Measurements from ENCODE around the gene STK24.

DNA sequence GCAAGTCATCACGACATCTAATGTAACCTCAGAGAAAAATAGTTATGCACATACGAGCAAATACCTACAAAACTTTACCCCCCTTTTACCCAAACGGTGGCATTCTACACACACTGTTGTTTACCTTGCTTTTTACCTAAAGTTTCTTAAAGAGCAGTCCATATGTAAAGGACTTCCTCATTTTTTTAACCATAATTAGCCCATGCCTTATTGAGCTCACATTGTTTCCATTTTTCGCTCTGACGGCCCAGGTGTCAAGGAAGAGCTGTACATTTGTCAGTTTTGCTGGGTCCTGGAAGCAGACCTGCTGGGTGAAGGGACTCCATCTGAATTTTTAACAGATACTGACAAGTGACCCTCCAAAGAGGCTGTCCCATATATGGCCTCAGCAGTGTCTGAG lies 89.4 kb downstream of the STK24 start:
- TF ChIP-seq, protein P1, sequence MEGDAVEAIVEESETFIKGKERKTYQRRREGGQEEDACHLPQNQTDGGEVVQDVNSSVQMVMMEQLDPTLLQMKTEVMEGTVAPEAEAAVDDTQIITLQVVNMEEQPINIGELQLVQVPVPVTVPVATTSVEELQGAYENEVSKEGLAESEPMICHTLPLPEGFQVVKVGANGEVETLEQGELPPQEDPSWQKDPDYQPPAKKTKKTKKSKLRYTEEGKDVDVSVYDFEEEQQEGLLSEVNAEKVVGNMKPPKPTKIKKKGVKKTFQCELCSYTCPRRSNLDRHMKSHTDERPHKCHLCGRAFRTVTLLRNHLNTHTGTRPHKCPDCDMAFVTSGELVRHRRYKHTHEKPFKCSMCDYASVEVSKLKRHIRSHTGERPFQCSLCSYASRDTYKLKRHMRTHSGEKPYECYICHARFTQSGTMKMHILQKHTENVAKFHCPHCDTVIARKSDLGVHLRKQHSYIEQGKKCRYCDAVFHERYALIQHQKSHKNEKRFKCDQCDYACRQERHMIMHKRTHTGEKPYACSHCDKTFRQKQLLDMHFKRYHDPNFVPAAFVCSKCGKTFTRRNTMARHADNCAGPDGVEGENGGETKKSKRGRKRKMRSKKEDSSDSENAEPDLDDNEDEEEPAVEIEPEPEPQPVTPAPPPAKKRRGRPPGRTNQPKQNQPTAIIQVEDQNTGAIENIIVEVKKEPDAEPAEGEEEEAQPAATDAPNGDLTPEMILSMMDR (IDR thresholded peaks at IDR 0.05) = no peak
- TF ChIP-seq, protein P2, sequence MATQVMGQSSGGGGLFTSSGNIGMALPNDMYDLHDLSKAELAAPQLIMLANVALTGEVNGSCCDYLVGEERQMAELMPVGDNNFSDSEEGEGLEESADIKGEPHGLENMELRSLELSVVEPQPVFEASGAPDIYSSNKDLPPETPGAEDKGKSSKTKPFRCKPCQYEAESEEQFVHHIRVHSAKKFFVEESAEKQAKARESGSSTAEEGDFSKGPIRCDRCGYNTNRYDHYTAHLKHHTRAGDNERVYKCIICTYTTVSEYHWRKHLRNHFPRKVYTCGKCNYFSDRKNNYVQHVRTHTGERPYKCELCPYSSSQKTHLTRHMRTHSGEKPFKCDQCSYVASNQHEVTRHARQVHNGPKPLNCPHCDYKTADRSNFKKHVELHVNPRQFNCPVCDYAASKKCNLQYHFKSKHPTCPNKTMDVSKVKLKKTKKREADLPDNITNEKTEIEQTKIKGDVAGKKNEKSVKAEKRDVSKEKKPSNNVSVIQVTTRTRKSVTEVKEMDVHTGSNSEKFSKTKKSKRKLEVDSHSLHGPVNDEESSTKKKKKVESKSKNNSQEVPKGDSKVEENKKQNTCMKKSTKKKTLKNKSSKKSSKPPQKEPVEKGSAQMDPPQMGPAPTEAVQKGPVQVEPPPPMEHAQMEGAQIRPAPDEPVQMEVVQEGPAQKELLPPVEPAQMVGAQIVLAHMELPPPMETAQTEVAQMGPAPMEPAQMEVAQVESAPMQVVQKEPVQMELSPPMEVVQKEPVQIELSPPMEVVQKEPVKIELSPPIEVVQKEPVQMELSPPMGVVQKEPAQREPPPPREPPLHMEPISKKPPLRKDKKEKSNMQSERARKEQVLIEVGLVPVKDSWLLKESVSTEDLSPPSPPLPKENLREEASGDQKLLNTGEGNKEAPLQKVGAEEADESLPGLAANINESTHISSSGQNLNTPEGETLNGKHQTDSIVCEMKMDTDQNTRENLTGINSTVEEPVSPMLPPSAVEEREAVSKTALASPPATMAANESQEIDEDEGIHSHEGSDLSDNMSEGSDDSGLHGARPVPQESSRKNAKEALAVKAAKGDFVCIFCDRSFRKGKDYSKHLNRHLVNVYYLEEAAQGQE (IDR thresholded peaks at IDR 0.05; ENCODE audit: low read depth, low read length) = no peak
- no peak for TF ChIP-seq RCOR1 (IDR thresholded peaks at IDR 0.05; ENCODE audit: low read length)
- no peak for TF ChIP-seq GABPA (IDR thresholded peaks at IDR 0.05; ENCODE audit: low read depth)
- no peak for TF ChIP-seq POLR2AphosphoS5 (IDR thresholded peaks at IDR 0.05; ENCODE audit: low read depth, low read length)
